GM10248 (cell line): Measurements from ENCODE around the gene MITD1.

ENCODE experiments used
- CTCF ChIA-PET: fragments of 300-600 bp; sonication (Branson Sonifier 250); formaldehyde crosslinking; extraction: SDS; loops from one replicate; lab custom pipeline; 2021; ENCODE audit warnings: antibody characterized with exemption; lab: Yijun Ruan, JAX
- POLR2A ChIA-PET: fragments of 350-650 bp; sonication (Branson Sonifier 250); formaldehyde crosslinking; extraction: SDS; loops from one replicate; lab custom pipeline; 2020; ENCODE audit warnings: antibody characterized with exemption; lab: Yijun Ruan, JAX
- DNase-seq: peaks from one replicate; pipeline ENCODE4 v3.0.0; 2012; ENCODE audit errors: extremely low spot score
- TF ChIP-seq, protein P1 (sequence below): IDR thresholded peaks from 2 replicates; pipeline ENCODE4 v1.5.1; 2012; ENCODE audit warnings: mild to moderate bottlenecking, low read depth; ENCODE audit errors: extremely low read depth, missing control alignments, control extremely low read depth

MITD1 gene

DNA sequence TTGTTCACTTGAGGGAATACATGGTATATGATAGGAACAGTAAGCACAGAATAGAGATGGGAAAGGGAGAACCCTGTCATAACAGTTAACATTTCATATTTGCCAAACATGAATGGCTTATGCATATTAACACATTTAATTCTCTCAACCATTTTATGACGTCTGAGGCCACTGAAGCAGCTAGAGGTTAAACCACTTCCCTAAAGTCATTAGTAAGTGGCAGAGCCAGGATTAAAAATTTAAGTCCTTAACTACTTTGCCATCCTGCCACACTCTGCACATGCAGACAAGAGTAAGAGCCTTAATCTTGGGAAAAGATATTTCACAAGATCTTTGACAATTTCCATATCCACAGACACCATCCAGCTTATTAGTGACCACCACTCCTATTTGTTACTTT lies 24.0 kb downstream of the MITD1 start:
- ChIA-PET POLR2A (no interaction called here), CTCF (interaction anchor here (1.4 to 5.0 kb wide), 3 partner anchors 10 to 20 kb away, joined by 4 to 26 read pairs (median 9); no protein-coding TSS in a partner anchor)
- TF ChIP-seq, protein P1, sequence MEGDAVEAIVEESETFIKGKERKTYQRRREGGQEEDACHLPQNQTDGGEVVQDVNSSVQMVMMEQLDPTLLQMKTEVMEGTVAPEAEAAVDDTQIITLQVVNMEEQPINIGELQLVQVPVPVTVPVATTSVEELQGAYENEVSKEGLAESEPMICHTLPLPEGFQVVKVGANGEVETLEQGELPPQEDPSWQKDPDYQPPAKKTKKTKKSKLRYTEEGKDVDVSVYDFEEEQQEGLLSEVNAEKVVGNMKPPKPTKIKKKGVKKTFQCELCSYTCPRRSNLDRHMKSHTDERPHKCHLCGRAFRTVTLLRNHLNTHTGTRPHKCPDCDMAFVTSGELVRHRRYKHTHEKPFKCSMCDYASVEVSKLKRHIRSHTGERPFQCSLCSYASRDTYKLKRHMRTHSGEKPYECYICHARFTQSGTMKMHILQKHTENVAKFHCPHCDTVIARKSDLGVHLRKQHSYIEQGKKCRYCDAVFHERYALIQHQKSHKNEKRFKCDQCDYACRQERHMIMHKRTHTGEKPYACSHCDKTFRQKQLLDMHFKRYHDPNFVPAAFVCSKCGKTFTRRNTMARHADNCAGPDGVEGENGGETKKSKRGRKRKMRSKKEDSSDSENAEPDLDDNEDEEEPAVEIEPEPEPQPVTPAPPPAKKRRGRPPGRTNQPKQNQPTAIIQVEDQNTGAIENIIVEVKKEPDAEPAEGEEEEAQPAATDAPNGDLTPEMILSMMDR: no peak
- DNase-seq: no peak

DNA sequence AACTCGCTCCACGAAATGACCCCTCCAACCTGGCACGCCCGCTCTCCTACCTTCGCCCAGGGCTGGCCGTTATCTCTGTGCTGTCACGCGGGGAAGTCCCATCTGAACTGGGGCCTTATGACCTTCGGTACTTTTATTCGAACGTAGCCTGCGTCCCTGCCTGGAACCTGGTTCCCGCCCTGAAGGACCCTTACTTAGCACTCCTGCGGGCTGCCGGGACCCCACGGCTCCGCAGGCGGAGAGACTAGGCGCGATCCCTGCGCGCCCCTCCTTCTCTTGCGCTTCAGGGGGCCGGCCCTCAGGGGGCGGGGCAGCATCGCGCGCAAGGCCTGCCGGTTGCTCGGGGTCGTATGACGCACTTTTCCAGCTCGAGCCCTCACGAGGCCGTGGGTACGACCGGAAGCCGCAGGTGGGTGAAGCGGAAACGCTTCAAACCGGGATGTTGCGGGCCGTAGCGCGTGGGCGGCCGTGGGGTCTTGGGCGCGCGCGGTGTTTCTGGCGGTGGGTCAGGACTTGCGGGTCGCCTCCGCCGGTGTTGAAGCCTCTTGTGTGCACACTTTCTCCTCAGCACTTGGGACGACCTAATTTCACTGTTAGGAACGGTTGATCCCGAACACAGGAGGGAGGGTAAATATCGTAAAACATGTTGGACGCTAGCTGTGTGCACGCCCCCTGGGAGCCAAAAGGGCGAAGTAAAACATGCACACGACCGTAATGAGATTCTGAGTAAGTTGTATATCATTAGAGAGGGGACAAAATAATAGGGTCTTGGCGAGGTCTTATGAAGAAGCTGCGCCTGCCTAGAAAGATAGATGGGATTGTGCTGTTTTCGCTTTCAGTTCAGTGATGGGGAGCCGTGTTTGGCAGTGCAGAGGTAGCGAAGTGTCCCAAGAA lies 26.0 kb downstream of the MITD1 start, which contains the start of the genes LIPT1 and TSGA10:
TSS of gene LIPT1 (plus strand) at position 325 of the 894 bp plus-strand sequence. CDS start 6,991 bp downstream, outside the sequence.
TSS of gene TSGA10 (minus strand) at position 300 of the 894 bp plus-strand sequence. CDS start 45,503 bp downstream, outside the sequence.
- TF ChIP-seq, protein P1: no peak
- DNase-seq: peak; percentile 95
- ChIA-PET POLR2A (interaction anchor here (1.0 kb wide), 1 partner anchor 14 kb away, joined by 6 read pairs; no protein-coding TSS in a partner anchor), CTCF (interaction anchor here (0.7 to 5.0 kb wide), 3 partner anchors 12 to 182 kb away, joined by 3 to 26 read pairs (median 5); partner anchors contain the start of genes C2orf15 and EIF5B)

DNA sequence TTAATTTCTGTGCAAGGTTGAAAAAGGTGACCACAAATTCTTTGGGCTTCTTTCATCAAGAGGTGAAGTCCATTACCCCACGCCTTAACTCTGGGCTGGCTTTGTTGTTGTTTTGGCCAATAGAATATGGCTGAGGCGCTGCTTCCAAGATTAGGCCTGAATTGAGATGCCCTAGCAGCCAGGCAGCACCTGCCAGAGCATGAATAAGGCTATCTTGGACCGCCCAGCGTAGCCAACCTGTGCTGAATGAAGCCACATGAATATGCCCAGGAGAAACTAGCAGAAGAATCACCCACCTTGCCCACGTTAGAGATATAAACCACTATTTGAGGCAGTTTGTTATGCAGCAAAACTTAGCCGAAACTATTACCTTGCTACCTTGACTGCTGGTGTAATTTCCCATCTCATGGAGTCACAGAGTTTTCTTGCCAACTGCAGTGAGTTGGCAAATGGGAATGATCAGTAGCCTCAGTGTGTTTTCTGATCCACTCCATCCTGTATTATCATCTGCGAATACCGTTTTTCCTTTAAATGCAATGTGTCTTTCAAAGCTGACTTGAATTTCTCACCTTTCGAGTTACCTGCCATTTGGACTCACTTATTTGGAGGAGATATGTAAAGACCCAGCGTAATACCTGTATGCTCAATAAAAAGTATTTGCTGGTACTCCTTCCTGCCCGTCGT lies 26.8 kb downstream of the MITD1 start:
- TF ChIP-seq, protein P1: no peak
- ChIA-PET CTCF (interaction anchor here (0.7 kb wide), 1 partner anchor 183 kb away, joined by 3 read pairs; the partner anchor contains the start of gene EIF5B), POLR2A (interaction anchor here (1.0 kb wide), 1 partner anchor 13 kb away, joined by 6 read pairs; no protein-coding TSS in a partner anchor)
- DNase-seq: no peak

DNA sequence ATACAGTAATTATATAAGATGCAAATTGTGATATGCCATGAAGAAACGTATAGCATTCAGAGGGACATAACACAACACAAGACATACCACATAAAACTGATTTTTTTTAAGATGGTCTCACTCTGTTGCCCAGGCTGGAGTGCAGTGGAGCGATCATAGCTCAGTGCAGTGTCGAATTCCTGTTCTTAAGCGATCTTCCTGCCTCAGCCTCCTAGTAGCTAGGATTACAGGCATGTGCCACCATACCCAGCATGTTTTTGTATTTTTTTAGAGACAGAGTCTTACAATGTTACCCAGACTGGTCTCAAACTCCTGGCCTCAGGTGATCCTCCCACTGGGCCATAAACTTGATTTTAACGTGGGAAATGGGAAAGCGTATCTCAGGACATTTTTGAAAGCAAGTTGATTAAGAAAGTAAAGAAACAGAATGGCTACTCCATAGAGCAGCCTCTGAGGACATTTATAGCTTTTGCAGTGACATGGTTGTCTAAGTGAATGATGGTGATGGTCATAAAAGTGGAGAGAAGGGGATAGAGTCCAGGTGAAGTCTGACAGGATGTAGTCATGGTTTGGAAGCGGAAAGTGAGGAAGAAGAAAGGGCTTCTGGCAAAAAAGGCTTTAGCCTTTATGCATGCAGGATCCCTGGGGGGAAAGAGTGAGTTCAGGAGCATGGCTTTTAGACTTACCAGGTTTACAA lies 28.5 kb downstream of the MITD1 start:
- CTCF ChIA-PET: no interaction called here
- DNase-seq: no peak
- TF ChIP-seq, protein P1: no peak
- POLR2A ChIA-PET: no interaction called here

DNA sequence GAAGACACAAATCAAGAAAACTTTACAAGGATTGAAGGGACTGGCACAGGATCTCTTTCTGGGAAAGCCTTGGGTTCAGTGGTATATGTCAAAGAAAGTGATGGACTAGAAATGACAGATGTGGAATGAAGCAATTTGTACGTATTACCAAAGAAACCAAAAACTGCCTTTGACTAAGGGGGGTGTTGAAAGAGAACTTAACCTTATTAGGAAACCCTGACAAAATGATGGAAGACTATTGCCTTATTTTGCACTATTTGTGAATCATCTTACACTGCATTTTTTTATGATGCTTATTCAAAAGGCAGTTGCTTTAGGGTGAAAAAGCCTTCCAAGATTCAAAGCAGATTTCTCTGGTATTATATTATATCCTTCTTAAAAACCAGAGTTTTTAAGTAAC lies 30.2 kb downstream of the MITD1 start:
- ChIA-PET CTCF (no interaction called here), POLR2A (no interaction called here)
- no peak for DNase-seq
- TF ChIP-seq, protein P1: no peak
